HG02870 (cell line): ENCODE data around the gene UBE2S.
"Not testable (repeated sequence)": the region's sequence is repeated elsewhere in the genome, so short reads cannot be mapped to it uniquely, and the experiment has no call there.

Experiments
- ATAC-seq: cut with Tn5 transposase; IDR thresholded peaks from one replicate; pipeline ENCODE4 v1.9.1; 2021; ENCODE audit warnings: mild to moderate bottlenecking, moderate library complexity; ENCODE audit not compliant: unreplicated experiment

Gene UBE2S

DNA sequence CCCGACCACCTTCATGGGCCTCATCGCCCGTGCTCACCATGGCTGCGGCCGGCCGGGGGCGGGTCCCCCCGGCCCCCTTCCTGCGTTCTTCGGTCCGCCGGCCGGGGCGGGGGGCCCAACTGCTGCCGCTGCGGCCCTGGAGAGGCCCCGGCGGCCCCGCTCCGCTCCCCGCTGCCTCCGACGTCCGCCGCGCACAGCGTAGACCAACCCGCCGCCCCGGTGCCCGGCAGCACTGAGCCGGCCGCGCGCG lies at the start of gene UBE2S:
Gene UBE2S (minus strand): TSS at position 239 of the 250 bp plus-strand sequence. CDS start 199 bp downstream, at position 40.
- not testable (repeated sequence) for ATAC-seq

- no peak for ATAC-seq
These were observed 48.8 kb upstream of the UBE2S start for GRCh38 chr19:55456347-55456746.

DNA sequence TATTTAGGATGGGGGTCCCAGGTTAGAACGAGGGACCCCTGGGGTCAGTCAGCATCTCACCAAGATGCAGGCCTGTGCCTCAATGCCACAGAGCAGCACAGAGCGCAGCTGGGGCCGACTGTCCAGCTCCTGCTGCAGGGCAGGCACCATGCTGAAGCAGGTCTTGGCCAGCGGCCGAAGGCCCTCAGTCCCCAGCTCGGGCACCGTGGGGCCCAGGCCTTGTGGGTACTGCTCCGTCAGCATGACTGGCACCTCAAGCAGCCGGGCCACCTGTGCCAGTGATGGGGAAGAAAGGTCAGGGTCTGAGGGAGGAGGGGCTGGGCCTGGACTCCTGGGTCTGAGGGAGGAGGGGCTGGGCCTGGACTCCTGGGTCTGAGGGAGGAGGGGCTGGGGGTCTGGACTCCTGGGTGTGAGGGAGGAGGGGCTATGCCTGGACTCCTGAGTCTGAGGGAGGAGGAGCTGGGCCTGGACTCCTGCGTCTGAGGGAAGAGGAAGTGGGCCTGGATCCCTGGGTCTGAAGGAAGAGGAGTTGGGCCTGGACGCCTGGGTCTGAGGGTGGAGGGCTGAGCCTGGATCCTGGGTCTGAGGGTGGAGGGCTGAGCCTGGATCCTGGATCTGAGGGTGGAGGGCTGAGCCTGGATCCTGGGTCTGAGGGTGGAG lies 48.1 kb upstream of the UBE2S start:
- ATAC-seq, result no peak

- no peak for ATAC-seq
These were observed 47.2 kb upstream of the UBE2S start for GRCh38 chr19:55454787-55455243.

DNA sequence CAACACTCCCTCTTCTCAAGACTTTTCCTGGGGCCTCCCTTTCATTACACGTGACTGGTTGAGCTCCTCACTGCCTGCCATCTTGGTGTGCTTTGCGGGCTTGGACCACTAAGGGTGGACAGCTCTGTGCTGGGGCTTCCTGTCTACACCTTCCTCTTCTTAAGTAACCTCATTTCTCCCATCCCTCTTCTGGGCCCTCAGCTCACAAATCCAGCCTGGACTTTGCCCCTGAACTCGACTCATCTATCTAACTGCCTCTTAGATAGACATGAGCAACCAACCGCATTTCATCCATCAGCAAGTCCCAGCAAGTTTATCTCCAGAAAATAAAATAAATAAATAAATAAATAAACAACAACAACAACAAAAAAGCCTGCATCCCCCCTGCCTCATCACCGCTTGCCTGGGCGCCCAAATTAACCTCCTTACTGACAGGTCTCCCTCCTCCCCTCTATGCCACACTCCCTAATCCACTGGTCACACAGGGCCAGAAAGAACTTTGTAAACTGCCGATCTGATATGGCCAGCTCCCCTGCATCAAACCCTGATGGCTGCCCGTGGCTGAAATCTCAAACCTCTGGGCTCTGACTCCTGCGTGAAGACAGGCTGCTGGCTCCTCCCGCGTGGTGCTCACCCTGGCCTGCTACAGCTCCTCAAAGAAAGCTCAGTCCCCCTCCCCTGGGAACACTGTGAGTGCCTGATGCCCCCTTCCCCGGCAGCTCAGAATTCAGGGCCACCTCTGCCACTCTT lies 46.1 kb upstream of the UBE2S start:
- ATAC-seq, result no peak

- ATAC-seq, result no peak
These were observed 45.3 kb upstream of the UBE2S start for GRCh38 chr19:55452749-55453346.

GRCh38 chr19:55451965-55452748 lies 44.6 kb upstream of the UBE2S start:
- no peak for ATAC-seq

DNA sequence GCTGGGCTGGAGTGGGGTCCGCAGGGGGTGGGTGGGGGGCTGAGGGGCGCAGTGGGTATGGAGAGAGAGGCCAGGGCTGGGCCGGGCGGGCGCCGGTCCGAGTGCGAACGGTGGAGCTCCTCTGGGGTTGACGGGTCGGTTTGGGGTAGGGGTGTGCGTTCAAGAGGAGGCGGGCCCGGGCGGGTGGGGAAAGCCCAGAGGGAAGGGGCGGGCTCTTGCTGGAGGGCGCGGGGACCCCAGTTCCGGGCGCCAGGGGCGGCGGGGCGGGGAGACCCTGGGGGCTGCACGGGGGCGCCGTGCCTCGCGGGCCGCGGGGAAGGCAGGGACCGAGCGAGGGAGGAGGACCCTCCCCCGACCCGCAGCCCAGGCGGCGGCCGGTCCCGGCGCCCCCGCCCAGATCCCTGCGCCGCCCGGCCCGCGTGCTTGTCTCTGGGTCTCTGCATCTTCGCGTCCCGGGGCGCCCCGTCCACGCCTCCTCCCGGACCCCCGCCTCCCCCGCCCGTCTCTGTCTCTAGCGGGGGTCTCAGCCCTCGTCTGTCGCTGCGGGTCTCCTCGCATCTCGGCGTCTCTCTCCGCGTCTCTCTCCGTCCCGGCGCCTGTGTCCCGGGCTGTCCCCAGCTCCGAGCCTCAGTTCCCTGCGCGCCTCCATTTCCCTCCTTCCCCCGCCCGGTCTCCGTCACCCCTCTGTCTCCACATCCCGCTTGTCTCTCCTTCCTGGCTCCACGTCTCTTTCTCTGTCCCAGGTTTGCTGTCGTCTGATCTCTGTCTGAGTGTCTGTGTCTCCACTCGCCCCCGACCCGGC lies 43.8 kb upstream of the UBE2S start:
- ATAC-seq, result no peak

- no peak for ATAC-seq
These were observed 41.9 kb upstream of the UBE2S start for GRCh38 chr19:55449469-55449868.

DNA sequence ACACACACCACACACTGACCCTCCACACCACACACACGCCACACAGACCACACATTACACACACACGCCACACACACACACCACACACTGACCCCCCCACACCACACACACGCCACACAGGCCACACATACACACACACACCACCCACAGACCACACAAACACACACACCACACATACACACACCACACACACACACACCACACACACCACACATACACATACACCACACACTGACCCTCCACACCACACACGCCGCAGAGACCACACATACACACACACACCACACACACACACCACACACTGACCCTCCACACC lies 40.5 kb upstream of the UBE2S start:
- not testable (repeated sequence) for ATAC-seq

GRCh38 chr19:55447421-55448174 lies 40.0 kb upstream of the UBE2S start:
- no peak for ATAC-seq

DNA sequence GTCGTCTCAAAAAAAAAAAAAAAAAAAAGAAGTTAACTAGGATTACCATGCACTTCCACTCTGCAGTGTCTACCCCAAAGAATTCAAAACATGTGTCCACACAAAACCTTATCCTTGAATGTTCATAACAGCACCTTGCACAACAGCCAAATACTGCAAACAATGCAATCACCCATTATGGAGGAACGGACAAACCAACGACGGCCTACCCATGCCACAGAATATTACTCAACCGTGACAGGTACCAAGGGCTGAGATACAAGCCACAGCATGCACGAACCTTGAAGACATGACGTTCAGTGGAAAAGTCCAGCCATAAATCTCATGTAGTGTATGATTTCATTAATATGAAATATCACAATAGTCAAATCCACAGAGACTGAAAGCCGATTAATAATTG lies 38.5 kb upstream of the UBE2S start:
- ATAC-seq, result no peak

GRCh38 chr19:55444646-55445045 lies 37.1 kb upstream of the UBE2S start:
- no peak for ATAC-seq

GRCh38 chr19:55443824-55444480 lies 36.4 kb upstream of the UBE2S start:
- ATAC-seq, result no peak

- ATAC-seq, result no peak
These were observed 35.6 kb upstream of the UBE2S start, which contains the start of gene SHISA7 for GRCh38 chr19:55443045-55443823. TSS of gene SHISA7 (minus strand) at chr19:55443300. CDS start at chr19:55442863, 437 bp downstream.

GRCh38 chr19:55442372-55442961 lies 34.9 kb upstream of the UBE2S start:
- no peak for ATAC-seq

GRCh38 chr19:55441692-55442321 lies 34.2 kb upstream of the UBE2S start:
- no peak for ATAC-seq

GRCh38 chr19:55441319-55441691 lies 33.7 kb upstream of the UBE2S start:
- no peak for ATAC-seq
